ENCODE results near the gene ATL3.
"Not testable (repeated sequence)": the region's sequence is repeated elsewhere in the genome, so short reads cannot be mapped to it uniquely, and the experiment has no call there.

The ATL3 gene

DNA sequence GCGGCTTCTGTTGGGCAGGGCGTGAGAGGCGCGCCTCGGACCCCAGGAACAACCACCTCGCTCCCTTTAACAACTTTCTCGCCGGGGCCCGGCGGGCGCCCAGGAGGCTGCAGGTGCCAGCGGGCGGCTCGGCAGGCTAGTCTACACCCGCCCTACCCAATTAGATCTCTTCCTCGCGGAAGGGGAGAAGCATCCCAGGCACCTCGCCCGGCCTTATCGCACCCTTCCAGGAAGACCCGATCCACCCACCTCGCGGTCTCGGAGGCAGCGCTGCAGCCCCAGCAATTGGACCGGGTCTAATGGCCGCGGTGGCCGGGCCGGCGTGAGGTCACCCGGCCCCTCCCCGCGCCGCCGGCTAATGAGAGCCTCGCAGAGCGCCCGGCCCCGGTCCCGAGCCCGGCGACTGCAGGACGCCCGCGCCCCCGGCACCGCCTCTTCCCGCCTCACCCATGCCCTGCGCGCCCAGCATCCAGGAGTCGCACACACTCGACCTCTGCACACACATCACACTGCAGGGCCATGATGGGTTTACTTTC, 57.0 kb downstream of the ATL3 start, which contains the start of gene PLAAT3:
TSS of gene PLAAT3 (minus strand) at position 298 of the 536 bp plus-strand sequence. CDS start 419 bp downstream, outside the sequence.
- DNase-seq: peak; percentile 40

DNA sequence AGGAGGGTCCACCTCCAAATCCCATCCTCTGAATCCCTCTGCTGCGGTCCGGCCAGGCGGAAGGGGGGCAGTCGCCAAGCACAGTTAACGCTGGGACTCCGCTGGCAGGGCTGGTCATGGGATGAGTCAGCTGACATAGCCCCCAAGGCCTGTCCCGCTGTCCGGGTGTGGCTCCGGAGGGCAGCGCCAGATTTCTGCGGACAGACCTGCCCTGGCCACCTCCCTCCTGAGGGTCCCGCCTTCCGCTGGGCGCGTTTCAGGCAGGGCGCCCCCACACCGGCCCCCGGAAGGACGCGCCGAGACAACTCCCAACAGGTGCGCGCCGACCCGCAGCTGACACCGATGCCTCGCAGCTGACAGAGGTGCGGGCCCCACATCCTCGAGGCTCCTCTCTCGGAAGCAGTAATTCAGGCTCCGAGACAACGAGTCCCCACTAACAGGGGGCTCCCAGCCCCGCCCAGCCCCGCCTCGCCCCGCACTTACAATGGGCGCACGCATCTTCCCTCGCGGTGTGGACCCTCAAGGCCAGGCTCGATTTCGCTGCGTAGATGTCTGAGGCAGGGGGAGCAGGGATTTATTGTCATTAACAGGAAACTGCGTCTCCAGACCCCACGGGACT, 57.5 kb downstream of the ATL3 start:
- DNase-seq: no peak

DNA sequence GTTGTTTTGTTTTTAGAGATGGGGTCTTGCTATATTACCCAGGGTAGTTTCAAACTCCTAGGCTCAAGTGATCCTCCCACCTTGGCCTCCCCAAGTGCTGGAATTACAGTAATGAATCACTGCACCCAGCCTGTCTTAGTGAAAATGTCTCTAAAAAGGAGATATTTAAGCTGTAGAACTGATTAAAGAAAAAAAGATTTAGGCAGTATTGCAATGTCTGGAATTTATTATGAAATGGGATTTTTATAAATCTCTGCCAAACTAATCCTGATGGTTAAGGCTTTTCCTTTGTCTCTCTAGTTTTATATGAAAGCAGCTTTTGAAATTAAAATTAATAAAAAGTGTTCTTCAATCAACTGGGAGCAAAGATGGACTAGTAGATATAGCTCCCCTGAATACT, 59.0 kb downstream of the ATL3 start:
- no peak for DNase-seq

DNA sequence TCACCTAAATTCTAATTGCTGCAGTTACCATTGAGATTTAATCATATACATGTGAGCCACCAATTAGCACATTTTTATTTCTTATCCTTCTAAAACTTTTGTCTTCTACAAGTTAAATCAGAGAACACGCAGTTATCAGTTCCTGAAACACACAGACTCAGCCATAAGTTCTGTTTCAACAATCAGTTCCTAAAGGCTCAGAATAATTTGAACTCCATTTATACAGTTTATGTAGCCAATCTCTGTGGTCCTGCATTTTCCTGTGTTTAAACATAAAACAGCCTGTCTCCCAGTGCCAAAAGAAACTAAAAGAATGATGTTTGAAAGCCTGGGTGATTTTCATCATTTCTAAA, 59.8 kb downstream of the ATL3 start:
- DNase-seq: no peak

DNA sequence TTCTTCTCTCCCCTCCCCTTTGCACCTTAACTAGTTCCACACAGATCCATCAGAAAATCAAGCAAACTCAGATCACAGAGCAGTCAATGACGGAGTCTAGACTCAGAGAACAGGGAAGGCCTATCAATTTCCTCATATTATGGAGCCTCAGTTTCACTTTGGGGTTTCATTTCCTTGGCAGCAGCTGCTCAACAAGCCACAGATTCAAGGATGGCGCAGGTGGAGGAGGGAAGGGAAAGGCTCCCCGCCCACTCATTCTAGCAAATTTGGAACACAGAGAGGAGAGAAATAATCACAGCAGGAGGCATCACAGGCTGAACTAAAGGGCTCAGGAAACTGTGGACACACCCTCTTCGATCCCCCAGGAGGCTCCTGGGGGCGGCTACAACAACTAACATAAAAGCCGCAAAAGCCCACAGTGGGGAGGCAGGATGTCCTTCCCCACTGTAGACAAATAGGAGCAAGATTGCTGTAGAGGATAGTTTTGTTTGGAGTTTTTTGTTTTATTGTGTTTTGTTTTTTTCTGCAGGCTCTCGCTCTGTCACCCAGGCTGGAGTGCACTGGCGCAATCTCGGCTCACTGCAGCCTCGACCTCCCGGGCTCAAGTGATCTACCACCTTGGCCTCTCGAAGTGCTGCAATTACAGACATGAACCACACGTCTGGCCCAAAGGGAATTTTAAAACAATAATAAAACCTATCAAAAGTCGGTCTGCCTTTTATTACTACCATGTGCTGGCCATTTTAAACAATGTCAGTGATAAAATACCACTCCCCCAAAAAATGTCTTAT, 60.4 kb downstream of the ATL3 start:
- no peak for DNase-seq

DNA sequence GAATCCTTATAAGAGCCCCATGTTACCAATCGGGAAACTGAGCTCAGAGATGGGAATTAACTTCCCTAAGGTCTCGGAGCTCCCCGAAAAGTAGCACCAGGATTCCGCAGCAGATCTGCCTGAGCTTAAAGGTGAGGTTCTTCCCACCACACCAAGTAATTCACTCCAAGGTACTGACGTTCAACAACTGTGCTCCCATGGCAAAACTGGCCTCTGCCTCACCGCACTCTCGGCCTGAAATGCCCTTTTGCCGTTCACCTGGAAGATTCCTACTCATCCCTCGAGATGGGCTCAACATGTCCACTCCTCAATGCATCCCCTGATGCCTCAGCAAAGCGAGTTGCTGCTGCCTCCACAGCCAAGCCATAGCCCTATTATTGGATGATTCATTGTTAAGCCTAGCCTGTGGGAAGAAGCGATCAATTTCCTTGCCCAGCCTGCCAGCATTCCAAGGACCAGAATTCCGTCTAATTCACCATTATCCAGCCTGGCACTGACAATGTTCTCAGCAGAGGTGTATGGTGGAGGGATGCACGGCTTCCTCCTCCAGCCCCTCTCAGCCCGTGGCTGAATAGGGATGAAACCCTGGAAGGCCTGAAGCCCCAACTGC, 61.1 kb downstream of the ATL3 start:
- no peak for DNase-seq

DNA sequence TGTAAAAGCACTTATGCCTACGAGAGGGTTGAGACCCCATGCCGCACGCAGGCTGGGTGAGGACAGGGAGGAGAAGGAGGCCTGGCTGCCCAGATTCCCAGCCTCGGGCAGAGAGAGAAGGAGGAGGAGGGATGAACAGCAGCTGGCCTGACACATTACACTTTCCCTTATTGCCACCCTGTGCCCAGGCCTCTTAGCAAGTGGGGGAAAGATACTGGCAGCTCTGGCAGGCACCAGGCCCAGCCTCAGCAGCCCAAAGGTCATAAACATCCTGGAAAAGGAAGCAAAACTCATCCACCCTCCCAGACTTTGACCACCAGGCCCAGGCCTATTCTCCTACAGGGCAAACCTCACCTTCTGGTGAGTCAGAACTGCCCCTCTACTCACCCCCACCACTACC, 61.6 kb downstream of the ATL3 start:
- peak; percentile 22 for DNase-seq

DNA sequence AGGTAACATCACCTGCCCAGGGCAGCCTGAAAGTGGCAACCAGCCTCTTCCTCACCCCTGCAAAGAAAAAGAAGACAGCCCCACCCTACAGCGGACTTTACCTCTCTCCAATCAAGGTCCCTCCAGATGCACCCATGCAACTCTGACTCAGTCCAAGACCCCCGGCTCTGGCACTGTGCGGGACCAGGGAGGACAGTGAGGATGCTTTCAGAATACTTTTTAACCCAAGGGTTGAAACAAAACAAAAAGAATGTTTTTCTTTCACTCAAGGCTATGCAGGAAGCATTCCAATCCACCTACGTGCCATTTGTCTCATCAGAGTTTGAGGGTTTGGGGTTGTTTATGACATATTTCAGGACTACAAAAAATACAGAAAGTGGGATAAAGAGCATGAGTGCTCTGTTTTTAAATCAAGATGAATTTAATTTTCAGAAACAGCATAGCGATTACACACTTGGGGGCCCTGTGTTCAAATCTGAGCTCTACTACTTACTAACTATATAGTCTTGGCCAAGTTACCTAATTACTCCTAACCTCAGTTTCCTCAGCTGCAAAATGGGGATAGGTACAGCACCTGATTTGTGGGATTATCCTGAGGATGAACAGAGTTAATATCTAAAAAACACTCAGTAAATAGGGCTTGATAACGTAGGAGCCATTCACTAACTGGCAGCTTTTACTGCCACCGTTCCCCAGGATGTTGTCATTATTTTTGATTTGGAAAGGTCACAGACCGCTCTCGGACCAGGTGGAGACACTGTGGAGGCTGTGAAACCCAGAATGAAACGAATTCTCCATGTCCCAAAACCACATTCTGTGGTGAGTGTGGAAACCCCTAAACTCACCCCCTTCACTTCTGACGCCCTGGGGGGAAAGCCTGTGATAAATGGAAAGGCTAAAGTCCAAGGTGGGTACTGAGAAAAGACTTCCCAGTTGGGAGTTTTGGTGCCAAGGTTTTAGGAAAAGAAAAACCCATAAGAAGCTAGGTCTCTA, 62.5 kb downstream of the ATL3 start:
- DNase-seq: no peak

DNA sequence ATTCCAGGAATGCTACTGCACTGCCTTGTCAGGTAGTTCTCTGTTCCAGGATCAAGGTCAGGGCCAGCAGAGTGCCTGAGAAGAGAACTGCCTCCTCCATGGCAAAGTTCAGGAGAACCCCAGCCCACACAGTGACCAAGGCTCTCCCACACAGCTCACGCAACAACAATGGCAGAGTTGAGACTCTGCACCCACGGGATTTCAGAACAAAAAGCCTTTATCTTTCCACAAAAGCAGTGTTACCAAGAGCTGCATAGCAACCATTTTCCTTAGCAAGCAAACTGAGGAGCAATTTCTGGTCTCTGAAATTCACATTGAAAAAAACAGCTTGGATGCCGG, 68.0 kb downstream of the ATL3 start:
- DNase-seq: no peak

DNA sequence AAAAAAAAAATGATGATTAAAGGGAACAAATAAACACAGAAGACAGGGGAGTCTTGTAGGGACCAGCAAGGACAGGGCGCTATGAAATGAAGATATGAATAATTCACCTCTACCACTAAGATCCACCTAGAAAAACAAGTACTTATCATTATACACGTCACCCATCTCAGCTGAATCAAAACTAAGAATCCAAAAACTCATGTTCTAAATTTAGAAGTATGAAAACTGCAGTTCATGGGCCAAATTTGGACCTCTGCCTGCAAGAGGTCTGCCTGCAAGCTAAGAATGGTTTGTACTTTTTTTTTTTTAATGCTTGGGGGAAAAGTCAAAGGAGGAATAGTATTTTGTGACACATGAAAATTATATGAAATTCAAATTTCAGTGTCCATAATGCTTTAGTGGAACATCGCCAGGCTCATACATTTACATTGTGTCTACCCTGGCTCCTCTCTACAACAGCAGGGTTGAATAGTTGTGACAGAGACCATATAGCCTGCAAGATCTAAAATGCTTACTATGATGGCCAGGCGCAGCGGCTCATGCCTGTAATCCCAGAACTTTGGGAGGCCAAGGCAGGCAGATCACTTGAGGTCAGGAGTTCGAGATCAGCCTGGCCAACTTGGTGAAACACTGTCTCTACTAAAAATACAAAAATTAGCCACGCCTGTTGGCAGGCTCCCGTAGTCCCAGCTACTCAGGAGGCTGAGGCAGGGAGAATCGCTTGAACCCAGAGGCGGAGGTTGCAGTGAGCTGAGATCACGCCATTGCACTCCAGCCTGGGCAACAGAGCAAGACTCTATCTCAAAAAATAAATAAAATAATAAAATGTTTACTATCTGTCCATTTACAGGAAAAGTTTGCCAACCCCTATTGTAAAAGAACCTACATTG, 68.6 kb downstream of the ATL3 start:
- DNase-seq: not testable (repeated sequence)

DNA sequence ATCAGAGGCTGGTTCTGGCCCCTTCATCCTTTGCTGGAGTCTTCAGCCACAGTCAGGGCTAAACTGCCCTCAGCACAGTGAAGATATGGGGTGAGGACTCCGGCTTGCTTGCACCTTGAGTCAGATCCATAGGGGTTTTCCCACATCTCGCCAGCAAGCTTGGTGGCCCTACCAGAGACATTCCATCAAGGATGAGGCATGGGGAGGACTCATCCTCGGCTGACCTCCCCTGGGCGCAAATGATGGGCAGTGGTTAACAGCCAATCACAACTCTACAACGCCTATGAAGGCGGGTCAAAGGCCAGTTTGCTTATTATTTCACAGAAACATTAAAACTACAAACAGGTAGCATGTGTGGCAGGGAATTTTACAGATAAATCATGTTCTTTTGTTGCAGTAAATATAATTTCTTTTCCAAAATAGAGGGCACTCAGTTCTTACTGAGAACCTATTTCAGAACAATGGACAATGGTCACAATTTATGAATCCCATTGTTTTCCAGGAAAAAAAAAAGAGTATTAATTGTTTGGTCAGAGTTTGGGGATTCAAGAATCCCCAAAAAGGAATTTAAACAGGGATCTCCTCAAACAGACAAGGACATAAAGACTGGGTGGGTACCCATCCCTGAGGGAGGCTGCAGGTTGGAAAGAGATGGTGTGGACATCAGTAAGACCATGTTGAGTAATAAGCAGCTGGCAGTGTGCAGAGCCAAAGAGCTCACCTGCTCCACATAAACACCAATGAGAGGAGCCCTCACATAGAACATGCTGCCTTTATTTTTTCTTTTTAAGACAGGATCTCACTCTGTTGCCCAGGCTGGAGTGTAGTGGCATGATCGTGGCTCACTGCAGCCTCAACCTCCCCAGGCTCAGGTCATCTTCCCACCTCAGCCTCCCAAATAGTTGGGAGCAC, 71.7 kb downstream of the ATL3 start:
- DNase-seq: no peak

DNA sequence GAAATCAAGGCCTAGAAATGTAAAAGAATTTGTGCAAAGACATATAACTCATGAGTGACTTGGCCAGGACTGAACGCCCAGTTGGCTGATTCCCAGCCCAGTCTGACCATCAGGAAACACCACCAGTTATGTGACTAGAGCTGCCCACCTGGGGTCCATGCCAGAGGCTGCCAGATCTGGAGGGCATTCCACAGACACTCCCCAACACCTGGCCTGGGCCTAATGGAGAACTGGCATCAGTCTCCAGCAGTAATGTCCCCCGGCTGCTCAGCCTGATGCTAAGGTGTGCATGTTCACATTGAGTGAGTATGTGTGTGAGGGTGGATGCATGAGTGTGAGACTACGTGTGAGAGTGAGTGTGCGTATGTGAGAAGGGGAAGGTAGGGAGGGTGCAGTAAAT, 72.6 kb downstream of the ATL3 start:
- DNase-seq: no peak

DNA sequence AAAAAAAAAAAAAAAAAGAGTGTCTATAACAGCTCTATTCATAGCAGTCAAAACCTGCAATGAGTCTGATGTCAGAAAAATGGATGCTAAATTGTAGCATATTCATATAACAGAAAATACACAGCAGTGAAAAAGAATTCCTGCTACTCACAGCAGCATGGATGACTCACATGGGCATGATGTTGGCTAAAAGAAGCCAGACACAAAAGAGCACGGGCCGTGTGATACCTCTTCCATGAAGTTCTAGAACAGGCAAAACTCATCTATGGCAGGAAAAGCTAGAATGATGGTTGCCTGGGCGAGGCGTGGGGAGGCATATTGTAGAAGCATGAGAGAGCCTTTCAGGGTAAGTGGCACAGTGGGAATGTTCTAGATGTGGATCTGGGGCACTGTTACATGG, 75.9 kb downstream of the ATL3 start:
- DNase-seq: no peak

DNA sequence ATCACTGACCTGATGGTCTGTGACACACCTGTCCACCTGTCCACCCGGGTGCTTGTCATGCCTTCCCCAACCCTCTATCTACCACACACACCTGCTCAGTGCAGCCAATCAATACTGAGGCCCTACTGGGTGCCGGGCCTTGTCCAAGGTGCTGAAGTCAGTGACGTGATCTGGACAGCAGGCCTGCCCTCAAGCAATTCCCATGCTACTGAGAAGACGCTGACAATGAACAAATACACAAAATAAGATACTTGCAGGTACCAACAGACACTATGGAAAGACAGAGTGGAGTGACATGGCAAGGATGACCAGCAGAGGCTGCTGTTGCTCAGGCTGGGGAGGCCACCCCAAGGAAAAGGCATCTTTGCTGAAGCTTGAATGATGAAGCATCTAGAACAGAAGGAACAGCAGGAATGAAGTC, 78.2 kb downstream of the ATL3 start:
- DNase-seq: no peak

DNA sequence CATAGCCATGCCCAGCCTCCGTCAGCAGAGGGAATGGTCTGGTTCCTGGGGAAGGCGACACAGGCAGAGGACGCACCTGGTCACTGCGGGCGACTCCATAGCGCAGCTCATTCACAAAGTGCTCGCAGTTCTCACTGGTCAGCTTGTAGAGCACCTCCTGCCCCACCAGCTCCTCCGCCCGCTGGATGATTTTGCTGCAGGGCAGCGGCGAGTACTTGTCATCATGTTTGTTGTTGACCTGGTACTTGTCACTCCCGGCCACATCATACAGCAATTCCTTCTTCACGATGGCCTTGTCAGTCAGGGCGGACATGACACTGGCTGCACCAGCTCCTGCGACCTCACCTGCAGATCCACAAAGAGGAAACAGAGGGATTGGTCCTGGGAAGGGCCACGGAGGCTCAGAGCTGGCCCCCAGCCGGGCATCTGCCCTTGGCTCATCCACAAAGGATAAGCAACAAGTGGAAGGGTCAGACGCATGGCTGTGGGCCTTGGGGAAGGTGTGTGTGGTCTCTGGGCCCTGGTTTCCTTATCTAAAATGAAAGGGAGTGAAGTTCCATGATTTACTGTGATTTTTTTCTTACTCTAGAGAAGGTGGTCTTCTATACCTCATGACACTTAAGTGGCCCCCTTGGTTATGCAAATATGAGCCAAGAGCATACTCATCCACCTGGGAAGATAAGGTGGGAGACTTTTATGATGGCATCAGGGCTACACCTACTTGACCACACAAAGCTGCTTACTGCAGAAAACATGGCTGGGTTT, 81.0 kb downstream of the ATL3 start:
- no peak for DNase-seq

DNA sequence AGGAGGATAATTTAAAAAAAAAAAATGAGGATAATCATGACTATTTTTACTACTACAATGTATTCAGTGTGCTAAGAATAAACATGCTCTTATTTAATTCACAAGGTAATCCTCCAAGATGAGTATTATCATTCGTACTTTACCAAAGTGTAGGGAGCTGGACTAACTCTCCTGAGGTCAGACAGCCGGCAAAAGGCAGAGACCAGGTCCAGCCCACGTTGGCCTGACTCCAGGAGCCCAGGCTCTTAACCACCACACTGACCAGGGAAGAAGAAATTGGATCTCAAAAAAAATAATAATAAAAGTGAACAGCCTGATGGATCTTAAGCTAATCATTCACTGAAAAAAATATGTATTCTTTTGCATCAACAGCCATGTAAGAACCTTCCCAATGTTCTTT, 82.2 kb downstream of the ATL3 start:
- DNase-seq: no peak

DNA sequence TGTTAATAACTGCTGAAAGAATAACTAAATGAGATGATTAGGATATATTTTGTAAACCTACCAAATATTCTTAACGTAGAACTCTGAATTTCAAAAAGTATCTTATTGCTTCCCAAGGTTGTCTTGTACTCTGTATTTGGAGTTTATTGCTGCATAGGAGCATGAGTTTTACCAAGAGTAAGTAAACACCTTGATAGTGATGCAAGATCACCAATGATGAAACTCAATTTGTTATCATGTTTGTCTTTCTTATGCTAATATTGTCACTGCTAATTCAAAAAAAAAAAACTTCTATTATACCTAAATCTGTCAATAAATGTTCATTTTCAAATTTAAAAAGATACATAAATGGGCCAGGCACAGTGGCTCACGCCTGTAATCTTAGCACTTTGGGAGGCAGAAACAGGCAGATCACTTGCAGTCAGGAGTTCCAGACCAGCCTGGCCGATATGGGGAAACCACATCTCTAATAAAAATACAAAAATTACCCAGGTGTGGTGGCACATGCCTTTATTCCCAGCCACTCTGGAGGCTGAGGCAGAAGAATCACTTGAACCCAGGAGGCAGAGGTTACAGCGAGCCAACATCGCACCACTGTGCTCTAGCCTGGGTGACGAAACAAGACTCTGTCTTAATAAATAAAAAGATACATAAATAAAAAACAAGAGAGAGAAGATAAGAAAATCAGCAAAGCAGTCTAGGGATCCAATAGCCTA, 84.6 kb downstream of the ATL3 start:
- DNase-seq: no peak

DNA sequence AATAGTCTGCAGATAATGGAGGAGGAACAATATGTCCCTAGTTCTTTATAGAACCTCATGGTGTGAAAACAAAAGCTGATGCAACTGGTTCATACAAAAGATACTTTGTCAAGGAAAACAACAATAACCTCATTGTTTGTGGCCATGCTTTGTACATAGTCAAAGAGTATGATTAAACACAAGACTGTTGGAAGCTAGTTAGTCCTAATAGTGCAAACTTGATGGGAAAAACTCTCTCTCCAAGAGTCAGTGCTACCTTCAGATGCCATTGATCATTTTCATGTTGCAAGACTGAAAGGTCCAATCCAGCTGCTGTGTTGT, 87.9 kb downstream of the ATL3 start:
- no peak for DNase-seq

DNA sequence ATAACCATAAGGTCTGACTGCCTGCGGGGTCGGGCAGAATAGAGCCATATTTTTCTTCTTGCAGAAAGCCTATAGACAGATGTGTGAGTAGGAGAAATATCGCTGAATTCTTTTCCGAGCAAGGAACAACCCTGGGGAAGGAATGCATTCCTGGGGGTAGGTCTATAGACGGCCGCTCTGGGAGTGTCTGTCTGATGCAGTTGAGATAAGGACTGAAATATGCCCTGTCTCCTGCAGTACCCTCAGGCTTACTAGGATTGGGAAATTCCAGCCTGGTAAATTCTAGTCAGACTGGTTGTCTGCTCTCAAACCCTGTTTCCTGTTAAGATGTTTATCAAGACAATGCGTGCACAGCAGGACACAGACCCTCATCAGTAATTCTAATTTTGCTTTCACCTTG, 90.0 kb downstream of the ATL3 start:
- DNase-seq: not testable (repeated sequence)

All from NCI-H1092 (cell line).